Measurements from ENCODE around the gene NCF4.

Gene NCF4

DNA sequence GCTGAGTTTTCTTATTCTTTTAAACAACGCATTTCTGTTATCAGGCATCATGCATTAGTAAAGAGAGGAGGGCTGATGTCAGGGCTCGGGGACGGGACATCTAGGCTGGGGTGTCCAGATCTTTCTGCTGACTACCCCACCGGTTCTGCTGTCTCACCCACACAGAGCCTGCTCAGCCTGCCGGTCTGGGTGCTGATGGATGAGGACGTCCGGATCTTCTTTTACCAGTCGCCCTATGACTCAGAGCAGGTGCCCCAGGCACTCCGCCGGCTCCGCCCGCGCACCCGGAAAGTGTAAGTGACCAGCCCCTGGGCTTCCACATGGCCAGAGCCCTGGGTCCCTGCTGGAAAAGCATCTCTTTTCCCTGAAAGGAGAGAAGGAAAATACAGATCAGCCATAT lies 9.4 kb downstream of the NCF4 start:
- H3K9me2 ChIP-seq (replicated peaks; ENCODE audit: insufficient read depth, low read length): no peaks in the 10 kb centered on the region
- H3K79me2 ChIP-seq (ENCODE audit: low read length): no peaks in the 10 kb centered on the region
- H3F3A ChIP-seq (ENCODE audit: insufficient read depth, low read length): peaks cover 31% of the 10 kb centered on the region
- no peak overlapping the region for H3K9ac ChIP-seq (ENCODE audit: low read length)
- no peak overlapping the region for H3K27ac ChIP-seq (ENCODE audit: low read length)
- no peaks in the 10 kb centered on the region for H3K27me3 ChIP-seq (replicated peaks; ENCODE audit: insufficient read depth, low read length)
- no peak overlapping the region for H3K4me2 ChIP-seq (ENCODE audit: low read depth, low read length)
- H3K4me3 ChIP-seq (ENCODE audit: low read length): no peak overlapping the region
- H2AFZ ChIP-seq (ENCODE audit: low read length): no peak overlapping the region
- H3K36me3 ChIP-seq (replicated peaks; ENCODE audit: insufficient read depth, low read length): no peaks in the 10 kb centered on the region
- peaks cover 20% of the 10 kb centered on the region for H3K4me1 ChIP-seq (ENCODE audit: low read length)
- DNase-seq: no peak
- no peaks in the 10 kb centered on the region for H3K9me3 ChIP-seq (replicated peaks; ENCODE audit: insufficient read depth, low read length)
- TF ChIP-seq EZH2 (optimal IDR thresholded peaks at IDR 0.05; ENCODE audit: low read depth, low read length) (no peak), CTCF (IDR thresholded peaks at IDR 0.05; ENCODE audit: low read length) (no peak), EZH2phosphoT487 (IDR thresholded peaks at IDR 0.05; ENCODE audit: low read length) (no peak)
- H4K20me1 ChIP-seq (ENCODE audit: insufficient read depth, low read length): no peaks in the 10 kb centered on the region

DNA sequence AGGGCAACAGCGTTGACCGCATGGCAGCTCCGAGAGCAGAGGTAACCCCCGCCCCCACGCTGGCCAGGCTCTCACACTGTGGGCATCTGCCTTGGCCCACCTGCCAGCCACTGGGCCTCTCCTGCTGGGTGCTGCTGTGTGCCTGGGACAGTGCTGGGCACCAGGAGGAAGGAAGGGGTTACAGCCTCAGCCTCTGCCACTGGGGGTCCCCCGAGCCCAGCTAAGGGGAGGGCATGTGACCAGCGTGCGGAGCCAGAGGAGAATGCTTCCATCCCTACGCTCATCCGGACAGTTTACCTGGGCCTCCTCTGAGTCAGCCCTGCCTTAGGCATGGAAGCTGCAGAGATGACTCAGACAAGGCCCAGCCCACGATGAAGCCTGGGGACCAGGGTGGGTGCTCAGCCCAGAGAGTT lies 10.9 kb downstream of the NCF4 start:
- no peaks in the 10 kb centered on the region for H3K79me2 ChIP-seq (ENCODE audit: low read length)
- H3K4me1 ChIP-seq (ENCODE audit: low read length): peaks cover 20% of the 10 kb centered on the region
- H3K9ac ChIP-seq (ENCODE audit: low read length): no peak overlapping the region
- H3K4me3 ChIP-seq (ENCODE audit: low read length): no peak overlapping the region
- no peak for DNase-seq
- peaks cover 31% of the 10 kb centered on the region for H3F3A ChIP-seq (ENCODE audit: insufficient read depth, low read length)
- H3K9me3 ChIP-seq (replicated peaks; ENCODE audit: insufficient read depth, low read length): no peaks in the 10 kb centered on the region
- no peaks in the 10 kb centered on the region for H3K36me3 ChIP-seq (replicated peaks; ENCODE audit: insufficient read depth, low read length)
- H3K9me2 ChIP-seq (replicated peaks; ENCODE audit: insufficient read depth, low read length): no peaks in the 10 kb centered on the region
- no peak overlapping the region for H3K4me2 ChIP-seq (ENCODE audit: low read depth, low read length)
- H4K20me1 ChIP-seq (ENCODE audit: insufficient read depth, low read length): no peaks in the 10 kb centered on the region
- no peak overlapping the region for H3K27ac ChIP-seq (ENCODE audit: low read length)
- H3K27me3 ChIP-seq (replicated peaks; ENCODE audit: insufficient read depth, low read length): no peaks in the 10 kb centered on the region
- TF ChIP-seq EZH2phosphoT487 (IDR thresholded peaks at IDR 0.05; ENCODE audit: low read length) (no peak), CTCF (IDR thresholded peaks at IDR 0.05; ENCODE audit: low read length) (no peak), EZH2 (optimal IDR thresholded peaks at IDR 0.05; ENCODE audit: low read depth, low read length) (no peak)
- H2AFZ ChIP-seq (ENCODE audit: low read length): no peak overlapping the region

DNA sequence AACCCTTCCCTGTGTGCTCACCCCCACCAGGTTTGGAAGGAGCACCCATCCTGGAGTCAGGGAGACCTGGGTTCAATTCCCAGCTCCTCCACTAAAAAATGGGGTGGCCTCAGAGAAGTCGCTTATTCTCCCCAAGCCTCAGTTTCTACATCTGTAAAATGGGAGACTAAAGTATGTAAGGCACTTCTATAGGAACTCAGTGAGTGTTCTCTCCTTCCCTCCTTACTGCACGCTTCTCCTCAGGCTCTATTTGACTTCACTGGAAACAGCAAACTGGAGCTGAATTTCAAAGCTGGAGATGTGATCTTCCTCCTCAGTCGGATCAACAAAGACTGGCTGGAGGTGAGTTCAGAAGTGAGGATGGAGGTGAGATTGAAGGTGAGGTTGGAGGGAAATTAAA lies 11.3 kb downstream of the NCF4 start:
- H3K79me2 ChIP-seq (ENCODE audit: low read length): no peaks in the 10 kb centered on the region
- peaks cover 31% of the 10 kb centered on the region for H3F3A ChIP-seq (ENCODE audit: insufficient read depth, low read length)
- no peak overlapping the region for H3K27ac ChIP-seq (ENCODE audit: low read length)
- H3K27me3 ChIP-seq (replicated peaks; ENCODE audit: insufficient read depth, low read length): no peaks in the 10 kb centered on the region
- H2AFZ ChIP-seq (ENCODE audit: low read length): no peak overlapping the region
- no peaks in the 10 kb centered on the region for H4K20me1 ChIP-seq (ENCODE audit: insufficient read depth, low read length)
- H3K4me1 ChIP-seq (ENCODE audit: low read length): peaks cover 20% of the 10 kb centered on the region
- no peak overlapping the region for H3K4me2 ChIP-seq (ENCODE audit: low read depth, low read length)
- TF ChIP-seq EZH2phosphoT487 (IDR thresholded peaks at IDR 0.05; ENCODE audit: low read length) (no peak), CTCF (IDR thresholded peaks at IDR 0.05; ENCODE audit: low read length) (no peak), EZH2 (optimal IDR thresholded peaks at IDR 0.05; ENCODE audit: low read depth, low read length) (no peak)
- H3K9me2 ChIP-seq (replicated peaks; ENCODE audit: insufficient read depth, low read length): no peaks in the 10 kb centered on the region
- H3K9ac ChIP-seq (ENCODE audit: low read length): no peak overlapping the region
- no peaks in the 10 kb centered on the region for H3K36me3 ChIP-seq (replicated peaks; ENCODE audit: insufficient read depth, low read length)
- no peak for DNase-seq
- no peaks in the 10 kb centered on the region for H3K9me3 ChIP-seq (replicated peaks; ENCODE audit: insufficient read depth, low read length)
- no peak overlapping the region for H3K4me3 ChIP-seq (ENCODE audit: low read length)

Data from MM.1S (cell line).